ENCODE data around the gene SERAC1. TPM values are rescaled to one million over a fixed set of nuclear protein-coding genes. Genes with fewer than 3 reads are reported as not detected.

The SERAC1 gene
- 34.0 and 34.4 TPM in 2 replicates for total RNA-seq

GRCh38 chr6:158168040-158168289 is at the start of gene SERAC1:
TSS of gene SERAC1 (minus strand) at chr6:158168262. CDS start at chr6:158158363, 9,899 bp downstream.

Other genes with a start within 250 kb of the SERAC1 start
- gene SYNJ2, start 186.4 kb downstream of the SERAC1 start, total RNA-seq: 54.3 and 70.1 TPM in 2 replicates
- 5.4 and 5.6 TPM in 2 replicates for gene GTF2H5, start 88 bp upstream of the SERAC1 start, total RNA-seq
- 110 and 121 TPM in 2 replicates for gene TULP4, start 144.2 kb upstream of the SERAC1 start, total RNA-seq